Activated T-helper 2 cell treated with anti-CD3 and anti-CD28 coated beads, Interferon-gamma antibody, Interleukin-2, Interleukin-4, amounts not matched to agents 10 μg/mL and 5 μg/mL and 100 μg/mL, durations not matched to agents 14 hours and 24 hours and 36 hours (primary cell): ENCODE results near the gene CS. TPM values are rescaled to one million over a fixed set of nuclear protein-coding genes. Genes with fewer than 3 reads are reported as not detected.

Experiments used
- DNase-seq: peaks from one replicate; pipeline ENCODE4 v3.0.0; 2021; ENCODE audit warnings: low spot score
- H3K27ac Mint-ChIP-seq: one replicate; pipeline ENCODE4 v1.8.0; 2021; ENCODE audit warnings: mixed read lengths
- H3K27me3 Mint-ChIP-seq: one replicate; pipeline ENCODE4 v1.8.0; 2021; ENCODE audit warnings: low read depth, mixed read lengths
- H3K36me3 Mint-ChIP-seq: one replicate; pipeline ENCODE4 v1.8.0; 2021; ENCODE audit warnings: low read depth, mixed read lengths
- H3K4me1 Mint-ChIP-seq: one replicate; pipeline ENCODE4 v1.8.0; 2021; ENCODE audit warnings: low read depth, mixed read lengths
- H3K4me3 Mint-ChIP-seq: one replicate; pipeline ENCODE4 v1.8.0; 2021; ENCODE audit warnings: low read depth, mild to moderate bottlenecking, moderate library complexity, mixed read lengths
- H3K9me3 Mint-ChIP-seq: one replicate; pipeline ENCODE4 v1.8.0; 2021; ENCODE audit warnings: mixed read lengths
- intact Hi-C: fragments of 100-400 bp; cut with micrococcal nuclease; formaldehyde crosslinking; loops from one replicate; pipeline ENCODE4 v1.15.1; 2023
- total RNA-seq: library from RNA; stranded (reverse); gene quantifications from 2 replicates; pipeline ENCODE4 v1.2.3, GENCODE V29; 2022

The CS gene
- total RNA-seq, 1 donor from 2014 or later: 253 TPM

DNA sequence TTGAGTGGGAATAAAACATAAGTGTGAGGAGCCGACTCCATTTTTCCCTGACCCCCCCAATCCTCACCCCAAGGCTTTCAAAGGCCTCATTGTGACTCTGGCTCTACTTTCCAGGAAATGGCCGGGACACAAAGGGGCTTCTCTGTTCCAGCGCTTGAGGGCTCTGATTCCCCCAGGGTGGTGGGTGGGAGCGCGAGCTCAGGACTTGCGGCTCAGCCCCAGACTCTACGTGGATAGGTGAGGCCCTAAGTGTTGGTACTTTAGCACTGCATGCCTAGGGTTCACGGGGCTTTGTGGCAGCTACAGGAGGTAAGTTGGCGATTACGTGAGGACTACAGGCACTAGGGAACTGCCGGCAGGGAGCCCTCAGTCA is 15.1 kb upstream of the CS start:
- peak overlapping the region; percentile 98 for H3K27ac Mint-ChIP-seq
- intact Hi-C loops: loop anchor here (5.0 kb wide), 2 partner anchors 132 to 198 kb away; partner anchors contain the start of genes RPL41, TIMELESS and ZC3H10
- DNase-seq: no peak
- no peaks in the 10 kb centered on the region for H3K27me3 Mint-ChIP-seq
- H3K9me3 Mint-ChIP-seq: no peaks in the 10 kb centered on the region
- H3K4me3 Mint-ChIP-seq: peak overlapping the region; percentile 99
- H3K36me3 Mint-ChIP-seq: peaks cover 34% of the 10 kb centered on the region
- peaks cover 6% of the 10 kb centered on the region for H3K4me1 Mint-ChIP-seq

- Mint-ChIP-seq H3K4me3 (no peak overlapping the region), H3K27me3 (no peaks in the 10 kb centered on the region), H3K9me3 (no peaks in the 10 kb centered on the region), H3K36me3 (peaks cover 41% of the 10 kb centered on the region), H3K4me1 (peaks cover 6% of the 10 kb centered on the region), H3K27ac (no peak overlapping the region)
- no peak for DNase-seq
- intact Hi-C loops: no loop called here
These were observed 10.9 kb upstream of the CS start for GRCh38 chr12:56311003-56311402.

DNA sequence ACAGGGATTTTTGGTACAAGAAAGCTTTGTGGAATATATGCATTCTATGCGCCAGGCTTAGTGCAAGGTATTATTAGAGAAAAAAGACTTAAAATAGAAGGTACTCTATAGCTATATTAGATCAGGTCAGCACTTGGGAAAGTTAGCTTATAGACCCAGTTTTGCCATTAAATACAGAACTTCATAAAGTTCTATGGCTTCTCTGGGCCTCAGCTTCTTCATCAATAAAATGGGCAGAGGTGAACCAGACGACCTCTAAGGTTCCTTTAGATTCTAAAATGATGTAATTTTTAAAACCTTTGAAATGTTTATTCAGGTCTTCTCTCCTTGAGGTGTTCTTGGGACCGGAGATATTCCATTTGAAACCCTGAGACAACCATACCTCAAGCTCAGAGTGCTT is 8.6 kb upstream of the CS start:
- no peaks in the 10 kb centered on the region for H3K9me3 Mint-ChIP-seq
- H3K27ac Mint-ChIP-seq: no peak overlapping the region
- no peaks in the 10 kb centered on the region for H3K27me3 Mint-ChIP-seq
- intact Hi-C loops: no loop called here
- H3K4me3 Mint-ChIP-seq: no peak overlapping the region
- H3K36me3 Mint-ChIP-seq: peaks cover 44% of the 10 kb centered on the region
- no peaks in the 10 kb centered on the region for H3K4me1 Mint-ChIP-seq
- DNase-seq: no peak

DNA sequence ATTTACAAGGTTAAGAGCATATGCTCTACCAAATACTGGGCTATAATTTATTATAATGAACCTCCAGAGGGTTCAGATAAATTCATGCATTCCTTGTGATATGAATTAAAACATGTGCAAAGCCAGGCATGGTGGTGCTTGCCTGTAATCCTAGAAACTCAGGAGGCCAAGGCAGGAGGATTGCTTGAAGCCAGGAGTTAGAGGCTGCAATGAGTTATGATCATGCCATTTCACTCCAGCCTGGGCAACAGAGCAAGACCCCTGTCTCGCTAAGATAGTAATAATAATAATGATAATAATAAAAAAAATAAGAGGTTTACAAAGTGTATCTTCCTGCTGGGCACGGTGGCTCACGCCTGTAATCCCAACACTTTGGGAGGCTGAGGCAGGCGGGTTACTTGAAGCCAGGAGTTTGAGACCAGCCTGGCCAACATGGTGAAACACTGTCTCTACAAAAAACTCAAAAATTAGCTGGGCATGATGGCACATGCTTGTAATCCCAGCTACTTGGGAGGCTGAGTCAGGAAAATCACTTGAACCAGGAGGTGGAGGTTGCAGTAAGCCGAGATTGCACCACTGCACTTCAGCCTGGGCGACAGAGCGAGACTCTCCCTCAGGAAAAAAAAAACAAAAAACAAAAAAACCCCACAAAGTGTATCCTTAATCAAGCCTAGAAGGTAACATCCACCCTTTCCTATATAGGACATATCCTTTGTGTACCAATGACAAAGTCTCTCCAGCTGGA is 7.3 kb upstream of the CS start:
- intact Hi-C loops: no loop called here
- H3K4me1 Mint-ChIP-seq: no peaks in the 10 kb centered on the region
- no peaks in the 10 kb centered on the region for H3K9me3 Mint-ChIP-seq
- no peak overlapping the region for H3K27ac Mint-ChIP-seq
- H3K4me3 Mint-ChIP-seq: no peak overlapping the region
- H3K27me3 Mint-ChIP-seq: no peaks in the 10 kb centered on the region
- no peak for DNase-seq
- H3K36me3 Mint-ChIP-seq: peaks cover 44% of the 10 kb centered on the region

DNA sequence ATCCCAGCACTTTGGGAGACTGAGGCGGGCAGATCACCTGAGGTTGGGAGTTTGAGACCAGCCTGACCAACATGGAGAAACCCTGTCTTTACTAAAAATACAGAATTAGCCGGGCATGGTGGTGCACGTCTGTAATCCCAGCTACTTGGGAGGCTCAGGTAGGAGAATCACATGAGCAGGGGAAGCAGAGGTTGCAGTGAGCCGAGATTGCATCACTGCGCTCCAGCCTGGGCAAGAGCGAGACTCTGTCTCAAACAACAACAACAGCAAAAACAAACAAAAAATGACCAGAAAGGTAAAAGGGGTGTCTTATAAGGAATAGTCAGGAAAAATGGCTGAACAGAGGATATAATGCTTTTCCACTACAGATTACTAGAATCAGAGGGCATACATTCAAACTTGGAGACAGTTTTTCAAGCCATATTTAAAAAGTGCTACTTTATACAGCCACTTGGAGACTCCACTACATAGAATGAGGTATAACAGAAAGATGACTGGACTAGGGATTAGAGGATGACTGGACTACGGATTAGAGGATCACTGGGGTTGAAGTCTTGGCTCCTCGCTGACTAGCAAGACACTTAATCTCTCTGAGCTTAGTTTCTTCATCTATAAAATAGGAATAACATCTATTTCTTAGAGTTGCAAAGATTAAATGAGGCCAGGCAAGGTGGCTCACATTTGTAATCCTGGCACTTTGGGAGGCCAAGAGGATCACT is 4.9 kb upstream of the CS start:
- Mint-ChIP-seq H3K4me3 (no peak overlapping the region), H3K36me3 (peaks cover 31% of the 10 kb centered on the region), H3K9me3 (no peaks in the 10 kb centered on the region), H3K27me3 (no peaks in the 10 kb centered on the region), H3K4me1 (peaks cover 17% of the 10 kb centered on the region), H3K27ac (peak overlapping the region; percentile 36)
- no peak for DNase-seq
- intact Hi-C loops: no loop called here

DNA sequence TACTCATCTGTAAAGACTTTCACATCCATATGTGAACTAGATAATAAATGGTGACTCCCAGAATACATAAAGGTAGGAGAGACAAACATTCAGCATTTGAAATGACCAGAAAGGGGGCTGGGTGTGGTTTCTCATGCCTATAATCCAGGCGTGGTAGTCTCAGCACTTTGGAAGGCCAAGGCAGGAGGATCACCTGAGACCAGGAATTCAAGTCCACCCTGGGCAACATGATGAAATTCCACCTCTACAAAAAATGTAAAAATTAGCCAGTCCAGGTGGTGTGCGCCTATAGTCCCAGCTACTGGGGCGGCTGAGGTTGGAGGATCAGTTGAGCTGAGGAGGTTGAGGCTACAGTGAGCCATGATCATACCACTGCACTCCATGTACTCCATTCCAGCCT is 4.1 kb upstream of the CS start:
- H3K36me3 Mint-ChIP-seq: peaks cover 31% of the 10 kb centered on the region
- H3K9me3 Mint-ChIP-seq: no peaks in the 10 kb centered on the region
- no peak for DNase-seq

DNA sequence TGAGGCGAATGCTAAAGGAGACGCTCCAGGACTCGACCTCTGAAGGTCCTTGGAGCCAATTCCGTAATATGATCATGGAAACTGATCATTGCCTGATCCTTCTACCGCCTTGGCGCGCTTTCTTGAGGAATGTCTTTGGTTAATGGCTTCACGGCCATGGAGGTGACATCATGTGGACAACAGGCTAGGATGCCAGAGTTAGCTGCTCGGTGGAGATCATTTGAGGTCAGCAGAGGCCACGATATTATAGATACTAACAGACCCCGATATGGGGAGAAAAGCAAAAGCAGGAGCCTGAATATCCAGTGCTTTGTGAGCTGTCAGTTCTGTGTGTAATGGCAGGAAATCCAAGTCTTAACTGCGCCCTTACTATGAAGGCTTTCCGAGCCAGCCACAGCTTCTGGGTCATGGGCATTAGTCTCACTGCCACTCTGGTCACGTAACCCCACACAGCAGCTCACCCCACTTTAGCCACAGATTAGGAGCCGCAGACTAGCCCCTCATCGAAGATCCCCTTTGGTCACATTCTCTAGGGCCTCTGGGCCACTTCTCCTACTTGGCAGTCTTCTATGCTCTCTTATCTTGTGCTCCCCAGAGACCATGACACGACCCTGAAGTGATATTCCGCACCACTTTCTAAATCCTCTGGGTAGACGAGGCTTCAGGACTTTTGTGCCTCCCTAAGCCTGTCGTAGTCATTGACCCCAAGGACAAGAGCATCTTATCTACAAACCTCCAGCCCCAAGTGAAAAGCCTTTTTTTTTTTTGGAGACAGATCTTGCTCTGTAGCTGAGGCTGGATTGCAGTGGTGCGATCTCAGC is 724 bp upstream of the CS start:
- intact Hi-C loops: loop anchor here (1.0 to 2.0 kb wide), 9 partner anchors 15 to 167 kb away; partner anchors contain the start of genes IL23A, PAN2, SPRYD4 and STAT2
- no peaks in the 10 kb centered on the region for H3K9me3 Mint-ChIP-seq
- H3K4me1 Mint-ChIP-seq: peaks cover 45% of the 10 kb centered on the region
- peak overlapping the region; percentile 95 for H3K4me3 Mint-ChIP-seq
- no peak for DNase-seq
- H3K36me3 Mint-ChIP-seq: peaks cover 42% of the 10 kb centered on the region
- no peaks in the 10 kb centered on the region for H3K27me3 Mint-ChIP-seq
- peak overlapping the region; percentile 94 for H3K27ac Mint-ChIP-seq

More for the DNA sequence above, 4.1 kb upstream of the CS start:
- no peaks in the 10 kb centered on the region for H3K27me3 Mint-ChIP-seq
- peaks cover 17% of the 10 kb centered on the region for H3K4me1 Mint-ChIP-seq
- intact Hi-C loops: no loop called here
- no peak overlapping the region for H3K4me3 Mint-ChIP-seq
- no peak overlapping the region for H3K27ac Mint-ChIP-seq

GRCh38 chr12:56299308-56299852 is 750 bp downstream of the CS start:
- Mint-ChIP-seq H3K4me1 (peaks cover 45% of the 10 kb centered on the region), H3K36me3 (peaks cover 34% of the 10 kb centered on the region)

DNA sequence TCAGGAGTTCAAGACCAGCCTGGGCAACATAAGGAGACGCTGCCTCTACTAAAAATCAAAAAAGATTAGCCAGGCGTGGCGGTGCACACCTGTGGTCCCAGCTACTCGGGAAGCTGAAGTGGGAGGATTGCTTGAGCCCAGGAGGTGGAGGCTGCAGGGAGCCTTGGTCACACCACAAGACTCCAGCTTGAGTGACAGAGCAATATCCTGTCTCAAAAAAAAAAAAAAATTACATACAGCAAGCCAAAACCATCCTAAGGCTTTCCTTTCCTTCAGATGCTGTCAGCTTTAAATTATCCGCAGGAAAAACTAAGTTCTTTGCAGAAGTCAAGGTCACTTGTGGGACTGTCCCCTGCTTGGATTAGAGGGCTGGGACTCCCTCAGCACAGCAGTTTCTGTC is 1.3 kb downstream of the CS start:
- Mint-ChIP-seq H3K9me3 (no peaks in the 10 kb centered on the region), H3K4me3 (peak overlapping the region; percentile 95), H3K36me3 (peaks cover 31% of the 10 kb centered on the region), H3K27me3 (no peaks in the 10 kb centered on the region), H3K27ac (peak overlapping the region; percentile 65), H3K4me1 (peaks cover 45% of the 10 kb centered on the region)
- no peak for DNase-seq
- intact Hi-C loops: no loop called here

More at GRCh38 chr12:56299308-56299852, 750 bp downstream of the CS start:
- Mint-ChIP-seq H3K4me3 (peak overlapping the region; percentile 95), H3K9me3 (no peaks in the 10 kb centered on the region), H3K27ac (peak overlapping the region; percentile 94), H3K27me3 (no peaks in the 10 kb centered on the region)
- intact Hi-C loops: no loop called here
- peak; percentile 32 for DNase-seq

DNA sequence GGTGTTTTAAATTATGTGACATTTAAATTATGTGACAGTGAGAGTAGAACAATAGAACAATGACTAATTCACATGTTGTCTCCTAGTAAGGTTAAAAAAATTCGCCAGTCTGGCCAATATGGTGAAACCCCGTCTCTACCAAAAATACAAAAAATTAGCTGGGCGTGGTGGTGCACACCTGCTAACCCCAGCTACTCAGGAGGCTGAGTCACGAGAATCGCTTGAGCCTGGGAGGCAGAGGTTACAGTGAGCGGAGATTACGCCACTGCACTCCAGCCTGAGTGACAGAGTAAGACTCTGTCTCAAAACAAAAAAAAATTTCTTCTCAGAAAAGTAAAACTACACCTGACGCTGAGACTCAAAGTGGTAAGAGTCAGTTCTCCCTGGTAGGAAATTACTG is 2.7 kb downstream of the CS start:
- intact Hi-C loops: no loop called here
- Mint-ChIP-seq H3K4me3 (peak overlapping the region; percentile 47), H3K27me3 (no peaks in the 10 kb centered on the region), H3K36me3 (peaks cover 37% of the 10 kb centered on the region), H3K9me3 (no peaks in the 10 kb centered on the region), H3K4me1 (peaks cover 49% of the 10 kb centered on the region), H3K27ac (peak overlapping the region; percentile 4)
- DNase-seq: no peak

DNA sequence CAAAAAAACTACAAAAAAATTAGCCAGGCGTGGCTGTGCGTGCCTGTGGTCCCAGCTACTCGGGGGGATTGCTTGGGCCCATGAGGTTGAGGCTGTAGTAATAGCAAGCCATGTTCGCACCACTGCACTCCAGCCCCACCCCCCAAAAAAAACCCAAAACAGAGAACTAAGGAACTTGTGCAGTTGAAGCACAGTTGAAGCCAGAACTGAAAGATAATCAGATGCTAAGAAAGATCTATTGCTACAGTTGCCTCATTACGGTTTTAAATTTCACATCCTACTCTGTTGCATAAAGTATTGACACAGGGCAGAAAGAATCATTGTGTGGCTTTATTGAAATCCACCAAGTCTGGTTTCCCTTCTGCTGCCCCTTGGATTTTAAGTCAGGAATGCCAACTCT is 3.8 kb downstream of the CS start:
- DNase-seq: no peak
- H3K36me3 Mint-ChIP-seq: peaks cover 38% of the 10 kb centered on the region
- H3K4me1 Mint-ChIP-seq: peaks cover 51% of the 10 kb centered on the region
- H3K27me3 Mint-ChIP-seq: no peaks in the 10 kb centered on the region
- intact Hi-C loops: no loop called here
- no peak overlapping the region for H3K4me3 Mint-ChIP-seq
- H3K27ac Mint-ChIP-seq: no peak overlapping the region
- H3K9me3 Mint-ChIP-seq: no peaks in the 10 kb centered on the region

- H3K36me3 Mint-ChIP-seq: peaks cover 47% of the 10 kb centered on the region
- H3K27me3 Mint-ChIP-seq: no peaks in the 10 kb centered on the region
- intact Hi-C loops: no loop called here
- peaks cover 47% of the 10 kb centered on the region for H3K4me1 Mint-ChIP-seq
- no peak overlapping the region for H3K27ac Mint-ChIP-seq
- H3K9me3 Mint-ChIP-seq: no peaks in the 10 kb centered on the region
- H3K4me3 Mint-ChIP-seq: no peak overlapping the region
- DNase-seq: no peak
These were observed 6.3 kb downstream of the CS start for GRCh38 chr12:56293795-56294194.
